HG03565 (cell line): Measurements from ENCODE around the gene ZNF79.

Experiments used
- ATAC-seq: cut with Tn5 transposase; IDR thresholded peaks from one replicate; pipeline ENCODE4 v1.9.1; 2021; ENCODE audit warnings: mild to moderate bottlenecking, moderate library complexity; ENCODE audit not compliant: unreplicated experiment

ZNF79 gene

DNA sequence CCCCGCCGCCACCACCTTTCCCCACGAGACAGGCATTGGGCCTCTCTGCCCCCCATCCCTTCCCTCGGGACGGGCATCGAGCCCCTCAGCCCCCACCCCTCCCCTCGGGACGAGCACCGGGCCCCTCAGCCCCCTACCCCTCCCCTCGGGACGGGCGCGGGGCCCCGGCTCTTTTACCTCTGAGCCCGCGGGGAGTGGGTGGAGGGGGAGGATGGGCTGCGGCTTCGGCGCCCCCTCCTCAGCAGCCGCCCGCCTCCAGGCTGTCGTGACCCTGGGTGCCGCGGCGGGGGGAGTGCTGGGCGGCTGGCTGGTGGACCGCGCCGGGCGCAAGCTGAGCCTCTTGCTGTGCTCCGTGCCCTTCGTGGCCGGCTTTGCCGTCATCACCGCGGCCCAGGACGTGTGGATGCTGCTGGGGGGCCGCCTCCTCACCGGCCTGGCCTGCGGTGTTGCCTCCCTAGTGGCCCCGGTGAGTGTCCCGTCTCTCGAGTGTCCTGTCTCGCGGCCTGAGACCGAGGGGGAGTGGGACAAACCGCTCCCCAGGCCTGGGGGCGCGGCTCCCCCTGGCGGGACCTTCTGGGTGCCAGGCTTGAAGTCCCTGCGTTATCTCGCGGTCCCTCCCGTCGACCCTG is 26.4 kb upstream of the ZNF79 start:
- no peak for ATAC-seq

GRCh38 chr9:127398275-127398647 is 25.9 kb upstream of the ZNF79 start:
- ATAC-seq, result no peak

DNA sequence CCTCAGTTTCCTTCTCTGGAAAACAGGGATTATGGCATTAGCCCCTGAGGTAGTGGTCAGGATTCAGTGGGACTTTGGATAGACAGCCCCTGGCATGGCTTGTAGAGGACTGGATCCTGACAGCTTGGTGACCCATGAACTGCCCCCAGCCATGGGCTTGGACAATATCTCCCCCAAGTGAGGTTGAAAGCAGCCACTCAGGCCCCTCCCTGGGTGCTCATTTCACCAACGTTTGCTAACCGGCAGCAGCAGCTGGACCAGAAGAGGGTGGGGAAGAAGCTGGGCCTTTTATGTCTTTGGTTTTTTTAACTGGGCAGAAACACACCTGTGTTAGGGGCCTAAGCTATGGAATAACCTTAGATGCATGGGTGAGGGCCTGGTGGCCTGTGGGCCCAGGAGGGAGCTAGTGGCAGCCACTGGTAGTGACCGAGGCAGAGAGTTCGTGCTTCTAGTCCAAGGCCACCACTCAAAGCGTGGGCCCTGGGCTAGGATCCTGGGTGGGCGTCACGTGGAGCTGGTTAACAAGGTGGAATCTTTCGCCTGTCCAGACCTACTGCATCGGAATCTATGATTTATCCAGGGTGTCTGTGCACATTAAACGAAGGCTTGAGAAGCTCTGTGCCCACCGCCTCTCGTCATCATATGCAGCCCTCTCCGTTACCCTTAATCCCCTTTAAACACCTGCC is 25.3 kb upstream of the ZNF79 start:
- no peak for ATAC-seq

DNA sequence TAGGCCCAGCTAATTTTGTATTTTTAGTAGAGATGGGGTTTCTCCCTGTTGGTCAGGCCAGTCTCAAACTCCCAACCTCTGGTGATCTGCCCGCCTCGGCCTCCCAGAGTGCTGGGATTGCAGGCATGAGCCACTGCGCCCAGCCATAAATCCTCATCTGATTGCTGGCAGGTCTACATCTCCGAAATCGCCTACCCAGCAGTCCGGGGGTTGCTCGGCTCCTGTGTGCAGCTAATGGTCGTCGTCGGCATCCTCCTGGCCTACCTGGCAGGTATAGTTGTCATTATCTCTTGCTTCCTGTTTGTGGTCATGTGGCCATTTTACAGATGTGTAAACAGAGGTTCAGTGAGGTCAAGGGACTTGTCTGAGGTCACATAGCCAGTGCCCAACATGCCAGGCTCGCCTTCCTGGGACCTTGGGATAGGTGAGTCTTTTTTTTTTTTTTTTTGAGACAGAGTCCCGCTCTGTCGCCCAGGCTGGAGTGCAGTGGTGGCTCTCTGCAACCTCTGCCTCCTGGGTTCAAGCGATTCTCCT is 24.4 kb upstream of the ZNF79 start:
- no peak for ATAC-seq

DNA sequence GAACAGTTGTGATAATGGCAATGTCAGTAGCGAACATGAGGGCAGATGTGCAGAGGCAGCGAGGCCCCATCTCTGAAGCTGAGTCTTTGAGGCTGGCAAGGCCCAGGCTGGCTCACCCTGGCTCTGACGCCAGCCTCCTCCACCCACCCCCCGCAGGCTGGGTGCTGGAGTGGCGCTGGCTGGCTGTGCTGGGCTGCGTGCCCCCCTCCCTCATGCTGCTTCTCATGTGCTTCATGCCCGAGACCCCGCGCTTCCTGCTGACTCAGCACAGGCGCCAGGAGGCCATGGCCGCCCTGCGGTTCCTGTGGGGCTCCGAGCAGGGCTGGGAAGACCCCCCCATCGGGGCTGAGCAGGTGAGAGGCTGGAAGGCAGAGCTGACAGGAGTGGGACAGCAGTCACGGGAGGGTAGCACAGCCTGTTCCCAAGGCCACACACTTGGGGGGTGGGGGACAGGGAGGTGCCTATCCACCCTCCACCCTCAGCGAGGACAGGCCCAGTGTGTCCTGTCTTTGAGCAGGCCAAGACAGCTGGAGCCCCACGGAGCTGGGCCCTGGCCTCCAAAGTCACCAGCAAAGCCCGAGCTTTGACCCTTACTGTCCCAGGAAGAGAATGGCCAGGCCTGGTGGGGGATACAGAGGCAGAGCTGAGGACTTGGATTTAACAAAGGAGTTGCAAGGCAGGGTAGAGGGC is 21.6 kb upstream of the ZNF79 start:
- ATAC-seq, result no peak

DNA sequence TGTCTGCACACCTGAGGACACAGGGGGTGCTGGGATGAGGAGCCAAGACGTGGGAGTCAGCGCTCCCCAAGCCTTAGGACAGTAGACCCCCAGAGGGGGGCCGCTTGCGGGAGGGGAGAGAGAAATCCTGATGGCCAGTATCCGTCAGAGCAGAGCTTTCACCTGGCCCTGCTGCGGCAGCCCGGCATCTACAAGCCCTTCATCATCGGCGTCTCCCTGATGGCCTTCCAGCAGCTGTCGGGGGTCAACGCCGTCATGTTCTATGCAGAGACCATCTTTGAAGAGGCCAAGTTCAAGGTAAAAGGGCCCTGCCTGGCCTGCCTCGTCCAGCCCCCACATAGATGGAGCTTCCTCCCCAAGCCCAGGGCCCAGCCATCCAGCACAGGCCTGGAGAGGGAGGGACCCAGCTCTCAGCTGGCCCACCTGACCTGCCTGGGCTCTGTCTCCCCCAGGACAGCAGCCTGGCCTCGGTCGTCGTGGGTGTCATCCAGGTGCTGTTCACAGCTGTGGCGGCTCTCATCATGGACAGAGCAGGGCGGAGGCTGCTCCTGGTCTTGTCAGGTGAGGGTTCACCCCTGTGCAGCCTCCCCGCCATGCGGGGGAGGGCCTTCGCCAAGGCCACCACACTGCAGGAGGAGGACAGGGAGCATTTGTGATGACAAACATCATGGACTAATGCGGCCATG is 20.5 kb upstream of the ZNF79 start:
- no peak for ATAC-seq

- no peak for ATAC-seq
Observed at GRCh38 chr9:127404631-127405030, 19.6 kb upstream of the ZNF79 start.

DNA sequence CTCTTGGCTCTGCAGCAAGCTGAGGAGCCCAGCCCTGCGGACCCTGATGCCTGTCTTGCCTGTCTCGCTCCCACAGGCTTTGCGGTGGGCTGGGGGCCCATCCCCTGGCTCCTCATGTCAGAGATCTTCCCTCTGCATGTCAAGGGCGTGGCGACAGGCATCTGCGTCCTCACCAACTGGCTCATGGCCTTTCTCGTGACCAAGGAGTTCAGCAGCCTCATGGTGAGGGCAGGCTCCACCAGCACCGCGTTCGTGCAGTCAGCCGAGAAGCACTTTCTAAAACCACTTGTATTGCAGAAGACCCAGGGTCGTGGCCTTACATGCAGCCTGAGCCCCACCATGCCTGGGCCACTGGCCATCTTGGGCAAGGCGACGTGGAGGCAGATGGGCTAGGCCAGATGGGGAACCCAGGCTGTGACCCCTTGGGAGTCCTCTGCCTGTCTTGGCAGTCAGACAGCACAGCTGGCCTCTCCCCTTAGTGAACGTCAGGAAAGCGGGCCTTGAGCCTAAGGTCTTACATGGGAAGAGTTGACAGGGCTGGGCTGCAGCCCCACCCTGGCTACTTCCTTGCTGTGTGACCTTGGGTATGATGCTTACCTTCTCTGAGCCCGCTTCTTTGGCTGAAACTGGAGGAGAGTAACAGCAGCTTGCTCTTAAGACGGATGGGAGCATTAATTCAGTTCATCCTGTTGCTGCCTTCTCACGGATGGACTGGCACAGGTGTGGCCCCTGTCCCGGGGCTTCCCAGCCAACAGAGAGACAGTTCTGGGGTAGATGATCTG is 18.6 kb upstream of the ZNF79 start:
- no peak for ATAC-seq

DNA sequence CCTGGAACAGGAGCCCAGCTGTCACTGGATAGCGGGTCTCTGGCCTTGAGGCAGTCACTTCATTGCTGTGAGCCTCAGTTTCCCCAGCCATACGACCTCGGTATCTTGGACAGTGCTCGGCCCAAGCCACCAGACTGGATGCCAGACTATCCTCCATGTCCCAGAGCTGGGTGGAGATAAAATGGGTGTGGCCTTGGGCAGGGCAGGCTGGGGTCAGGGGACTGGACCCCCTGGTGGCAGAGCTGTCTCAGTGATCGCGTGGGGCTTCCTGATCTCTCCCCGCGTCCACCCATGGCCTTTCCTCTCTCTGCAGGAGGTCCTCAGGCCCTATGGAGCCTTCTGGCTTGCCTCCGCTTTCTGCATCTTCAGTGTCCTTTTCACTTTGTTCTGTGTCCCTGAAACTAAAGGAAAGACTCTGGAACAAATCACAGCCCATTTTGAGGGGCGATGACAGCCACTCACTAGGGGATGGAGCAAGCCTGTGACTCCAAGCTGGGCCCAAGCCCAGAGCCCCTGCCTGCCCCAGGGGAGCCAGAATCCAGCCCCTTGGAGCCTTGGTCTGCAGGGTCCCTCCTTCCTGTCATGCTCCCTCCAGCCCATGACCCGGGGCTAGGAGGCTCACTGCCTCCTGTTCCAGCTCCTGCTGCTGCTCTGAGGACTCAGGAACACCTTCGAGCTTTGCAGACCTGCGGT is 17.2 kb upstream of the ZNF79 start:
- ATAC-seq, result no peak

DNA sequence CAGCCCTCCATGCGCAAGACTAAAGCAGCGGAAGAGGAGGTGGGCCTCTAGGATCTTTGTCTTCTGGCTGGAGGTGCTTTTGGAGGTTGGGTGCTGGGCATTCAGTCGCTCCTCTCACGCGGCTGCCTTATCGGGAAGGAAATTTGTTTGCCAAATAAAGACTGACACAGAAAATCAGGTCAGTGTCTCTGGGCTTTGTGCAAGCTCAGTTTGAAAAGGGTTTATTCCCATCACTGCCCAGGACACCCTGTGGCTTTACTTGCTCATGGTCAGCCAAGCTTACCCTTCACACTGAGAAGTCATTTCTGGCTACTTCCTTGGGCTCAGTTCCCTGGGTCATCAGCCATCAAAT is 16.7 kb upstream of the ZNF79 start:
- no peak for ATAC-seq

DNA sequence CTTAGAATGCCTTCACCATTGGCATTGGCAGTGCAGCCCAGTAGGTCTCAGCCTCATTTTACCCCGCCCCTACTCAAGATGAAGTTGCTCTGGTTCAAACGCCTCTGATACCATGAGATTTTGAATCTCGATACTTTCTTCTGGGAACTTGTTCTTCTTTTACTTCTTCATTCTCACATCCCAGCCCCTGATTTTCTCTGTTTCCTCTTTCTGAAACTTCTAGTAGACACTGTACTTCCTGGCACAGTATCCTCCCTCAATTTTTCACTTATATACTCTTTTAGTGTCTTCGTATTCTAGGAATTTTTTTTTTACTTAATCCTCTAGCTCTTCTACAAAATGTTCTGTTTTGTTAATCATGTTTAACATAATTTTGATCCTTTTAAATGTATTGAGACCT is 13.1 kb upstream of the ZNF79 start:
- no peak for ATAC-seq

DNA sequence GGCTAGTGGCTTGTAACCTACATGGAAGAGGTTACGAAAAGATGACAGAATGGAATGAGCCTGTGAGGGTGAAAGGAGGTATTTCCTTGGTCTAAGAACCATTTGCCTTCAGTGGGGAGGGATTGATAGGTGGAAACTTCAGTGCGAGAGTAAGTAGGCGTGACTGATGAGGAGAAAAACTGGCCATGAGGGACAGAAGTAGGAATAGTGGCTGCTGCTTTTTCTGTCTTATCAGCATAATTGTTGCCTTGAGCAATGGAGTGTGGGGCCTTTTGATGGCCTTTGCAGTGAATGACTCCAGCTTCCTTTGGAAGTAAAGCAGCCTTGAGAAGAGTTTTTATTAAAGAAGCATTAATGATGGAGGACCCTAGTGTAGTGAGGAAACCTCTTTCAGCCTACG is 9.0 kb upstream of the ZNF79 start:
- no peak for ATAC-seq

- ATAC-seq, result no peak
Observed at GRCh38 chr9:127415657-127416056, 8.5 kb upstream of the ZNF79 start.

GRCh38 chr9:127417131-127418036 is 6.8 kb upstream of the ZNF79 start:
- ATAC-seq, result no peak

GRCh38 chr9:127418037-127418471 is 6.1 kb upstream of the ZNF79 start:
- no peak for ATAC-seq

GRCh38 chr9:127419348-127419747 is 4.8 kb upstream of the ZNF79 start:
- ATAC-seq, result no peak

- no peak for ATAC-seq
Observed at GRCh38 chr9:127421057-127421456, 3.1 kb upstream of the ZNF79 start.

DNA sequence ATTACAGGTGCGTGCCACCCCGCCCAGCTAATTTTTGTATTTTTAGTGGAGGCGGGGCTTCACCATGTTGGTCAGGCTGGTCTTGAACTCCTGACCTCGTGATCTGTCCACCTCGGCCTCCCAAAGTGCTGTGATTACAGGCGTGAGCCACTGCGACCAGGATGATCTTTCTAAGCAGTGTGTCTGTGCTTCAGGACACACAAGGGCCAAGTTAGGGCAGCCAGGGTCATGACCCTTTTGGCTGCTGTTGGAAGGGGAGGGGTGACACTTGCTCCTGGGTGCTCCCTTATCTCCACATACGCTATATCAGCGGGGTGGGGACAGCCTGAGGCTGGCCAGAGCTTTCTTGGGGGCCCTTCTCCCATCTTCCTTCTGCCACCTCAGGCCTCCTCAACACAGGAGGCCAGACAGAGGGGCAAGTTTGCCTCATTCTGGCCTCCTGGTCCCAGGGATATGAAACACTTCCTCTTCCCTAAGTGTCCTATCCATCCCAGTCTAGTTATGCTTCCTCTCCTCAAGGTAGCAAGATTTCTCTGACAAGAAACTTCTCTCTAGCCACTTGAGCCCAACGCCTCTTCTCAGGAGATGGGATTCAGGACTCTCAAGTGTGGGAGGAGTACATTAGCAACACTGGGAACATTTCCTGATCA is 1.9 kb upstream of the ZNF79 start:
- no peak for ATAC-seq

GRCh38 chr9:127422787-127423186 is 1.4 kb upstream of the ZNF79 start:
- ATAC-seq, result no peak
